AML-193 (cell line): ENCODE measurements around the gene VPS13D.
"Not testable (repeated sequence)": the region's sequence is repeated elsewhere in the genome, so short reads cannot be mapped to it uniquely, and the experiment has no call there.

Source experiments
- DNase-seq, 2 experiments: peaks; one replicate each; lab custom pipeline; 2025; lab: John Stamatoyannopoulos, UW

VPS13D gene

DNA sequence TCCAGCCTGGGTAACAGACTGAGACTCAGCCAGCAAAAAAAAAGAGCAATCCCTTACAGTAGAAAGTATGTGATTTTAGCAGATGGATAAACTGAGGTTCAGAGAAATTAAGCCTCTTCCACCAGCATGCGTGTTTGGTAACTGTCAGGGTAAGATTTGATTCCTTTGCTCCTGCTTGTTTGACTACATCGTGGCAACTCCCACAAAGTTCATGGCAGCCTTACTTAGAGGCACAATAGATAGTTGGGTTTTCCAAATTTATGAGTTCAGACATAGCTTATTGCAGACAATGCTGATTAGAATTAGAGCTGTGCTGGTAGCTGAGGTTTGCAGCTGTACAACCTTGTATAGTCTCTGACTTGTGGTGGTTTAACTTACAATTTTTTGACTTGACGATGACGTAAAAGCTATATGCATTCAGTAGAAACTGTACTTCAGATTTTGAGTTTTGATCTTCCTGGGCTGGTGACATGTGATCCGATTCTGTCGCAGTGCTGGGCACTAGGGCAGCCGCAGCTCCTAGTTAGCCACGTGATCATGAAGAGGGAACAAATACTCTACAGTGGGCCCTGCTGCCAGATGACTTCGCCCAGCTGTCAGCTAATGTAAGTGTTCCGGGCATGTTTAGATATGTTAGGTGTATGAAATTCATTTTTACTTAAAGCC is 220.4 kb downstream of the VPS13D start:
- DNase-seq = no peak

DNA sequence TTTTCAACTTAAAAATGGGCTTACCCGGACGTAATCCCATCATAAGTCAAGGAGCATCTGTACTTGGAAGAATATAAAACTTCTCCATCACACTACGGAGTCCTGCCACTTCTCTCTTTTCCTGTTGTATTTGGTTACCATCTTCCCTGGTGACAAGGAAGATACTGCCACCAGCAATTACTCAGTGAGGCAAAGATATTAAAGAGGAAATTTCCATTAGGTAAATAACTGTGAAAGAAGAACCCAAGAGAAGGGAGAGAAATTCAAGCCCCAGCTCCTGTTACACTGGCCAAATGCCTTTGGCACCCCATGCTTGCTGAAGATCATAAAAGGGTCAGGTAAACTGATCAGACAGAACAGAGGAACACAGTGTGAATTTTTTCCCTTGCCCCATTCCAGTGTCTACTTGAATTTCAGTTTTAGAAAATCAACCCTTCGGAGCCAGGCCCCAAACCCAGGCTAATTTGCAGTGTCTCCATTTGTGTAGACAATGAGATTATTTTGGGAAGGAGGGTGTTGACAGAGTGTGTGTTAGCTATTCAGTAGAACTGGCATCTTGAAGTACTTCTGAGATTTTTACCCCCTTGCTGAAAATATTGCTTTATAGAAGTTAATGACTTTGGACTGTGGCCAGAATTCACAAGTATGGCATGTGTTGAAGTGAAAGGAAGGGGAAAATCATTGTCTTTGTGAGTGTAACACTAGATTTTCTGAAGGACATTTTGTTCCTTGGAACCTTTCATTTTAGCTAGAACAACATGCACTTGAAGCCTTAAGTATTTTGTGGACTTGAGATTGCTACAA is 221.1 kb downstream of the VPS13D start:
- DNase-seq = no peak

GRCh38 chr1:12451560-12451900 is 221.7 kb downstream of the VPS13D start:
- DNase-seq = no peak

DNA sequence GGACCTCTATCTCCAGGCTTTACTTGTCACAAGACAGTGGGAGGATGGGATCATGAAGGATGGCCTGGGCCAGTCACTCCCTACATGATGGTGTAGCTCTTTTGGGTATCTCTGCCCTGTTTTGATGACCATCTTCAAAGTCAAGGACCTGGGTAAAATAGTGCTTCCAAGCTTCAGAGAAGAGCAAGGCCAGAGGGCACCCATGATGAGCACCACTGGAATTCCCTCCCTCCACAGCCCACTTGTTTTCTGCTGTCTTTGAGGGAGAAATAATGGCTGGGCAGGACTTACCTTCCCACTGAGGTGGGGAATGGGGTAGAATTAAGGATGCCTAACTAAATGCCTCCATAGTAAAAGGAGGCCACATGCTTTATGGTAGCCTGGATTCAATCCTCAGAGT is 222.4 kb downstream of the VPS13D start:
- no peak for DNase-seq

- no peak for DNase-seq
Measured at GRCh38 chr1:12453400-12454343, 223.8 kb downstream of the VPS13D start.

- no peak for DNase-seq
Measured at GRCh38 chr1:12454406-12455391, 224.9 kb downstream of the VPS13D start.

DNA sequence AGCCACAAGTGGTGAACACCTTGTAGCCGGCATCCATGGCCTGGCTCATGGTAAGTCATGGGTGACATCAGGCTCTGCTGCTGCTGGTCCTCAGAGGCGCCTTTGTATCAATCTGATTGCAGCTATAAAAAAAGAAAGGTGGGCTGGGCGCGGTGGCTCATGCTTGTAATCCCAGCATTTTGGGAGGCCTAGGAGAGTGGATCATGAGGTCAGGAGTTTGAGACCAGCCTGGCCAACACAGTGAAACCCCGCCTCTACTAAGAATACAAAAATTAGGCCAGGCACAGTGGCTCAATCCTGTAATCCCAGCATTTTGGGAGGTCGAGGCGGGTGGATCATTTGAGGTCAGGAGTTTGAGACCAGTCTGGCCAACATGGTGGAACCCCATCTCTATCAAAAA is 226.3 kb downstream of the VPS13D start:
- not testable (repeated sequence) for DNase-seq

DNA sequence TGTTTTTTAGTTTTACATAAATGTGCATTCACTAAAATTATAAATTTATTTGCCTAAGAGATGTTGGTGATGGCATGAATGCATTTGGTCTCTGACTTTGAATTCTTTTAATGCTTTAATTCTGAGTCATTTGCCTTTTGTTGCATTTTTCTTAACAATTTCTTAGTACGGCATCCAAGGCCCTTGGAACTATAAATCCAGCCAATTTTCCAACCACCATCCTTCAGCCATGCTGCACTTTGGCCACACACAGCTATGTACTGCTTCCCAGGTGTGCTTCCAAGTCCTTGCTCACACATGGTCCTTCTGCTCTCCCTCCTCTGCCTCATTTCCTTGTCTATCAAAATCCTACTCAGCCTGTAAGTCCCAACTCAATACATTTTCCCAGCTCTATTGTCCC is 227.1 kb downstream of the VPS13D start:
- DNase-seq = no peak

- DNase-seq = no peak
Measured at GRCh38 chr1:12457771-12458170, 227.9 kb downstream of the VPS13D start.

- no peak for DNase-seq
Measured at GRCh38 chr1:12458571-12458970, 228.7 kb downstream of the VPS13D start.

GRCh38 chr1:12460121-12460520 is 230.3 kb downstream of the VPS13D start:
- DNase-seq = no peak

DNA sequence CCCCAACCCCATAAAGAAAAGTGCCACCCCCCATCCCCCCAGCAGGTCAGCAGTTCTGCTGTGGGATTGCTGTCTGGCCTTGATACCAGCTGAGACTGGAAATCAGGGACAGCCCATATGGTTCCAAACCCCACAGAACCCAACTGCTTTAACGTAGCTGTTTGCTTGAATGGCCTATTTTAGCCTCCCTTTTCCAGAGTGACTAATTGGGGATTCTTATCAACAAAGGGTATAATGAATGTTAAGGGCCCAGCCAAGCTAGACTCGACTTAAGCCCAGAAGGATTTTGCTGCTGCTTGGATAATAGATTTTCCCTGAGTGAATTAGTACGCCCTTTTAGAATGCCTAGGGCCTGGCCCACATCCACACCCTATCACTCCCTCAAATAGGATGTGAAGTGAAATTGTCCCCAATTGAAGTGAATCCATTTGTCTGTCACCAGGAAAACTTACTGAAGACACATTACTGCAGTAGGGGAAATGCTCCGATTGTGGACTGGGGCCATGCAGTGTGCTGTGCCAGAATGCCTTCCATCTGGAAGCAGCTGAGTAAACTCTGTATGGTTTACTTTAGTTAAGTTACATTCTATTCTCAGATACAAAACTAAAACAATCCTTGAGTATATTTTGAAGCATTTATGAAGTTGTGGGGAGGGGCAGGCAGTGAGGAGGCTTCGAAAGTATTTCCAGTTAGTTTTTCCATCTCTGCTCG is 231.2 kb downstream of the VPS13D start:
- no peak for DNase-seq

DNA sequence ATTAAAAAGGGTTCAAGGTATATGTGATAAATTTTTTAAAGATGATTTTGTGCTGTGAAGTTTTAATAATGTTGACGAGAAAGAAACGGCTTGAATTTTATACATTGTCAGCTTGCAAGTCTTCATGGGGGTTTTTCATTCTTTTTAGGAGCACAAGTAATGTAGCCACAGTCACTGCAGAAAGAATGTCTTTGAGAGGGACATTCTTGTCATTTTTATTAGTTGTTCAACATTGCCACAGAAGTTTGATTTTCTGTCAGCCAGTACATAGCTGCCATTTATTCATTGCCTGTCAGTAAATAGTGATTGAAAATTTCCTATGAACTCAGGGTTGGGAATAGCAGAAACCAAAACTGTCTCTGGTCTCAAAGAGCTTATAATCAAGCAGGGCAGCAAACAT is 231.9 kb downstream of the VPS13D start:
- no peak for DNase-seq

DNA sequence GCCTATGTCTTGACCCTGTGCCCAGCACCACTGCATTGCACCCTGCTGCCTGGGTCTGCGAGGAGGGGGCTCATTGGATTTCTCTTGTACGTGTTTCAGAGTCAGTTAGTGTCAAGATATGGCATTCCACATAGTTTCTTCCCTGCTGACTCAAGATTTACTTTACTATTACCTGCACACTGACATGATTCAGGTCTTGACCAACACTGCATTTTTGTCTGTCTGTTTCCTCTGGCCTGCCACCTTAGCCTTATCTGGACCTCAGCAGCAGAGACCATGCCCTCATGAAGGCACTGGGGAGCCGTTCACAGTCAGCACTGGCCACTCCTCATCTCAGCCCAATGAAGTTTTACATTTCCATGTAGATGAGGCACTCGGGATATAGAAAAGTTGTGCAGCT is 232.8 kb downstream of the VPS13D start:
- no peak for DNase-seq

DNA sequence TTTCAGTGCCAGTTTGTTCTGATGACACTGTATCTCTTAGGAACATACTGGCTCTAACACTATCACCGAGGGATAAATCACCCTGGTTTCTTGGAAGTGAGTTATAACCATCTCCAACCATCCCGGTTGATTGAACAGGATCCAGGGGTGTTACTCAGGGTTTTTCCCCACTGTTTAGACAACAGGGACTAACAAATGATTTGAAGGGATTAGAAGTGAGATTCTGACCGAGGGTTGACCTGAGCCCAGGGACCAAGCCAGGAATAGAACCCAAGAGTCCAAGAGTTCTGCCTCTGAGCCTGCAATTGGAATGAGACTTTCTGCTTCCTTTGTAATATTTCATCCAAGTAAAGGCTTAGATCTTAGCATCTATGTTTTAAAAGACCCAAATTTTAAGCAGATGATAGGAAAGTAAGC is 234.2 kb downstream of the VPS13D start:
- DNase-seq = no peak

DNA sequence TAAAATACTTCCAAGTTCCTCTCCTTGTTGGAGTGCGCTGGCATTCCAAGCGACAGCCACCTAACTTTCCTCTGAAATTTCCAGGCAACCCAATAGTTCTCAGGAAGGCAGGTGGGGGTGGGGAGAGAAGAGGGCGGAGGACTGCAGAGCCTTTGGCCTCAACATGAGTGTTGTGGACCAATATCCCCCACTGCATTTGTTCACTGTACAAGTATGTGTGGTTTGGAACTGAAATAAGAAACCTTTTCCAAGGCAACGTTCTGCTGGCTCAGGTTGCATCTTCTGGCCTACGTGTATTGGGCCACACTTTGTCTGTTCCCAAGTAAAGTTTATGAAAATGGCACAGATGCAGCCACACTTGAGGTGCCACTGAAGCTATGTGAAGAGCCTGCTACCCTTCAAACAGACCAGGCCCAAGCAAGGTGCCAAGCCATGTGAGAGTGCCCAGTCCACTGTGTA is 234.8 kb downstream of the VPS13D start:
- DNase-seq = no peak

- no peak for DNase-seq
Measured at GRCh38 chr1:12465126-12465525, 235.3 kb downstream of the VPS13D start.

DNA sequence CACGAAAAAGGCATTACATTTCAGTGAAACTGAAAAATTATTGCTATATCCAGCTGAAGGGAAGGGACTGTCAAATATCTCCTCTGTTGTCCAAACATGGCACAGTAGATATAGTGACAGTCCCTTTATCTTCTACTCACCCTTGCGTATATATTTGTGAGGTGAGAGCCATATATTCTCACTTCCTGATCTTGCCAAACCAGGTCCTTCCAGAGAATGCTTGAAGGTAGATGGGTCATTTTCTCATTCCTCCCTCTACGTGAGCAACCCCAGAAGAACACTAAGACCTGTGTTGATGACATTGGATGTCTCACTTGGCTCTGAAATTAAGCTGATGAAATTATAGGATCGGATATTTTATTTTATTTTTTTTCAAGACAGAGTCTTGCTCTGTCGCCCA is 237.0 kb downstream of the VPS13D start:
- DNase-seq = no peak

- DNase-seq = no peak
Measured at GRCh38 chr1:12467570-12468286, 237.9 kb downstream of the VPS13D start.

GRCh38 chr1:12468323-12468722 is 238.5 kb downstream of the VPS13D start:
- DNase-seq = no peak
